K562 treated with DMSO at 1 percent for 48 hours (cell line): Measurements from ENCODE around the gene RAD9A. TPM values are rescaled to one million over a fixed set of nuclear protein-coding genes. Genes with fewer than 3 reads are reported as not detected.

Experiments used
- total RNA-seq: library from RNA; unstranded; fragments of 300-600 nt; gene quantifications from 2 replicates; pipeline ENCODE4 v1.2.3, GENCODE V29; 2022; ENCODE audit warnings: low replicate concordance; ENCODE audit errors: extremely low read depth

RAD9A gene
- total RNA-seq, result not detected in 2 replicates

DNA sequence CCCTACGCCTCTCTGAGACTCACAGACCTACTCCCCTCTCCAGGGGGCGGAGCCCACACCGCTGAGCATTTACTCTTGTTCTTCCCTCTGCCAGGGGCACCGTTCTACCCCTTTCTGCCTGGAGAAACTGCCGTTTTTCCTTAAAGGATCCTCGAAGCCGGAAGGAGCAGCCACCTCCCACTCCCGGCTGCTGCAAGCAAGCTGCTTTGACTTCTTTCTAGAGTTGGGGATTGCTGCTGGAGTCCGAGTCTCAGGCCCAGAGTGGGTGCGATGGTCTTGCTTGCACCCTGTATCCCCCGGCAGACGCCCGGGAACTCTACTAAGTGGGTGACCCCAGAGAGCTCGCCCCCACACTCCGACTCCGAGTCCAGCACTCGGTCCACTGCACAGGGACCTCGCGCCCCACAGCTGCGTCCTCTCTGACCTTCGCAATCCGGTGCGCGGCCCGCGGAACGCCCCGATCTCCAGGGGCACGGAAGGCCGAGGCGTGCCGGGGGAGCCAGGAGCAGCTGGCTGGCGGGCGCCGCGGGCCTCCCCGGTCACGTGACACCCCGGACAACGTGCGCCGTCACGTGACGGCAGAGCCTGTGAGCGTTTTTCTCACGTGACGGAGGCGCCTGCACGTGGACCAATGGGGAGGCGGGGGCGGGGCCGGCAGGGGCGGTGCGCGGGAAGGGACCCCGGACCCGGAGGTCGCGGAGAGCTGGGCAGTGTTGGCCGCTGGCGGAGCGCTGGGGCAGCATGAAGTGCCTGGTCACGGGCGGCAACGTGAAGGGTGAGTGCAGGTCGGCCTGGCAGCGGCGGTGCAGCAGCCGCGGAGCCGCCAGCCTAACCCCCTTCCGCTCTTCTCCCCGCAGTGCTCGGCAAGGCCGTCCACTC is at the start of gene RAD9A:
Gene RAD9A (plus strand): TSS at position 683 of the 879 bp plus-strand sequence. CDS start 59 bp downstream, at position 742.

DNA sequence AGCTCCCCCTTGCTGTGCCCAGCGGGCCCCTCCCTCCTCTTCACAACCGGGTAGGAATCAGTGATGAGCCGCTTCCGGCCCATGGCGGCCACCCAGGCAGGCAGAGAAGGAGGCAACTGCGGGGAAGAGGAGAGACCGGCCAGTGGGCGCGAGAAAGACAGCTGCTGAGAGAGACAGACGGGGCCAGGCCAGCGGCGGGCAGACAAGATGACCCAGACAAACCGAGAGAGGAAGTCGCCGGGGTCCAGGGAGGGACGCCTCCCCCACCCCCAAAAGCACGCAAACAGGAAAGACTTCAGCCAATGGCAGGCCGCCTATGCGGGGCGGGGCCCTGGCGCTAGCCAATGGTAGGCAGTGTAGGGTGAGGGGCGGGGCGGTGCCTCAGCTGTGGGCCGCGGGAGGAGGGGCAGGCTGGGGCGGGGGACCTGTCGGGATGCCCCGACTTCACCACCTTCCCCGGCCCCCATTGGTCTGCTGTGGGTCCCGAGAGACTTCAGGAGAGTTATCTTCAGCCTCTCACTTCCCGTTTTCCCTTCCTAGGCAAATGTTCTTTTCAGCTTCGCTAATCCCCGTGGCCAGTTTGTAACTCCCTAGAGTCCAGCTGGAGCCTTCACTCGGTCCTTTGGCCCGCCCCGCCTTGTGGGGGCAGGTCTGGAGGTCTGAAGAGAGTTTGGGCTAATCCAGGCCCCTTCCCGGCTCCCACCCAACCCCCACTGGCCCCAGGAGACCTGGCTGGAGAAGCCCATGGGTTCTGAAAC is 38.3 kb upstream of the RAD9A start, which contains the start of gene POLD4:
Gene POLD4 (minus strand): TSS at position 230 of the 758 bp plus-strand sequence. CDS start 147 bp downstream, at position 83.

DNA sequence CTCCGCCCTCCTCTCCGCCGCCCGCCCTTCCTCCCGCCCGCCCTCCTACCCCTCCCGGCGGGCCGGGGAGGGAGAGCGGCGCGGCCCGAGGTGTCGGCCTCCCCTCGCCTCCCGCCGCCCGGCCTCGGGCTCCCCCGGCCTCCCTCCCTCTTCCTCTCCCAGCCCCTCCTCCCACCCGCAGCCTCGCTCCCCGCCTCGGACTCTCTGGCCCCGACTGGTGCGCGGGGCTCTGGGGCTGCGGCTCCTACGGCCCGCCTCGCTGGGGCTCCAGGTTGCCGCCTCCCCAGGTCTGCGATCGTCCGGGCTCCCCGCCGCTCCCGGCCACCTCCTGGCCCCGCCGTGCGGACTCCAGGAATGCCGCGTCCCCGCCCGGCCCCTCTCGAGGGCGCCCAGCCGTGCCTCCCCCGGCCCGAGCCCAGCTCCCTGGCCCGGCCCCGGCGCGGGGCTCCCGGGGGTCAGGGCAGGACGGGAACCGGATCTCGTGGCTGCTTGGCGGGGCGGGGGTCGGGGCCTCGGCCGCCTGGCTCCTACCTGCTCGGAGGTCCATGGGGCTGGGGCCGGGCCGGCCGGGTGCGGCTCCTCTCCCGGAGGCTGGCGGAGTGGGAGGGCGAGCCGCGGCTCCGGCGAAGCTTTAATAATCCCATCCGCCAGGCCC is 18.7 kb upstream of the RAD9A start, which contains the start of gene CLCF1:
Gene CLCF1 (minus strand): TSS at position 606 of the 655 bp plus-strand sequence. CDS start 59 bp downstream, at position 547.

DNA sequence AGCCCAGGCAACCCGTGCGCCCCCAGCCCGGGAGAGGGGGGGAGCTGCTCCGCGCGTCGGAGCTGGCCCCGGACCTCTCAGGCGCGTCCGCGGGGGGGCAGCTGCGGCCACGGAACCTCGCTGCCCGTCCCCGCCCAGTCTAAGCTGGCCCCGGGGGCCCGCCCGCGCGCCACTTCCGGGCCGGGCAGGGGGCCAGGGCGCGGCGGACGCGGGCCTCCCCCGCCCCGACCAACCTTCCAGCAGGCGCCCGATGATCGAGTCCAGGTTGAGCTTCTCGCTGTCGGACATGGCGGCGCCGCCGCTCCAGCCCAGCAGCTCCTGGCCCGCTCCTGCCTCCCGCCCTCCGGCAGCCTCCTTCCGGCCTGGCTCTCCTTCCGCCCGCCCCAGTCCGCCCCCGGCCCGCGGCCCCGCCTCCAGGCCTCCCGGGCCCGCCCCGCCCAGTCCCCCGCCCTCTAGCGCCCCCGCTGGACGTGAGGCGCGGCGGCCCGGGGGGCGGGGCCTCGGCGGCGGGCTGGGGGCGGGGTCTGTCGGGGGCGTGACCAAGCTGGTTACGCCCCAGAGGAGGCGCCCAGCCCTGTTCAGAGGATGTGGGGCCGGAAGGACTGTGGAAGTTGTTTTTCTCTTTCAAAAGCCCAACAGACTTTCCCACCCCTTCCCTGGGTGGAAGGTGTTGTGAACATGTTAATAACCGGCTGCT is 9.9 kb downstream of the RAD9A start, which contains the start of gene PPP1CA:
Gene PPP1CA (minus strand): TSS at position 364 of the 697 bp plus-strand sequence. CDS start 76 bp downstream, at position 288.

DNA sequence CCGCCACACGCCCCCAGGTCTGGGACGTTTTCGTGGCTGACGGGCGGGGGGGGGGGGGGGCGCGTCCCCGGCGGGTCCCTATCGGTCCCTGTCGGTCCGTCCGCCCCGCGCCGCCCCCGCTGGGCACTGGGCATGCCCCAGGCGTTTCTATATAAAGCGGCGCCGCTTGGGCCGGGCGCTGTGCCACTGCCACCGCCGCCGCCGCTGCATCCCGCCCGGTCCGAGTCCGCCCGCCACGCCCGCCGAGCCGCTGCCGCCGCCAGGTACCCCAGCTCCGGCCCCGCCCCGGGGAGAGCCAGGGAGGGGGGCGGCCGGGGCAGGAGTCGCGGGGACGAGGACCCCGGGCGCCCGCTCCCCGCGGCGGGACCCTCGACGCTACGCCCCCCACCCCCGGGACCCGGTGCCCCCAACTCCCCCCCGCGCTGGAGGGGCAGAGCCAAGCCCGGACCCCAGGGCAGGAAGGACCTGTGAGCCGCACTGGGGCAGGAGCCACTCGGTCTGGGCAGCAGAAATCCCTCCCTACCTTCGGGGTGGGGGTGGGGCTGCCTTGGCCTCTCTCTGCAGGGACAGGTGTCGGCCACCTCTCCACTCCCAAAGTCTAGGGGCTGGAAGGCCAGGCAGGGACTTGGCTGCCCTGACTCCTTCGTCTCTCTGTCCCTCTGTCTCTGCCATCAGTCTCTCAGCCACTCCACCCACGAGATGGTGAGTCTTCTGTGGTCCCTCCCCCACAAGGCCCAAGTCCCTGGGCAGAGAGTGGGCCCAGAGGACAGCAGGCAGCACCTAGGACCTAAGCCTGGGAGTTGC is 23.9 kb downstream of the RAD9A start, which contains the start of gene CARNS1:
Gene CARNS1 (plus strand): TSS at position 178 of the 804 bp plus-strand sequence. CDS start 522 bp downstream, at position 700.

DNA sequence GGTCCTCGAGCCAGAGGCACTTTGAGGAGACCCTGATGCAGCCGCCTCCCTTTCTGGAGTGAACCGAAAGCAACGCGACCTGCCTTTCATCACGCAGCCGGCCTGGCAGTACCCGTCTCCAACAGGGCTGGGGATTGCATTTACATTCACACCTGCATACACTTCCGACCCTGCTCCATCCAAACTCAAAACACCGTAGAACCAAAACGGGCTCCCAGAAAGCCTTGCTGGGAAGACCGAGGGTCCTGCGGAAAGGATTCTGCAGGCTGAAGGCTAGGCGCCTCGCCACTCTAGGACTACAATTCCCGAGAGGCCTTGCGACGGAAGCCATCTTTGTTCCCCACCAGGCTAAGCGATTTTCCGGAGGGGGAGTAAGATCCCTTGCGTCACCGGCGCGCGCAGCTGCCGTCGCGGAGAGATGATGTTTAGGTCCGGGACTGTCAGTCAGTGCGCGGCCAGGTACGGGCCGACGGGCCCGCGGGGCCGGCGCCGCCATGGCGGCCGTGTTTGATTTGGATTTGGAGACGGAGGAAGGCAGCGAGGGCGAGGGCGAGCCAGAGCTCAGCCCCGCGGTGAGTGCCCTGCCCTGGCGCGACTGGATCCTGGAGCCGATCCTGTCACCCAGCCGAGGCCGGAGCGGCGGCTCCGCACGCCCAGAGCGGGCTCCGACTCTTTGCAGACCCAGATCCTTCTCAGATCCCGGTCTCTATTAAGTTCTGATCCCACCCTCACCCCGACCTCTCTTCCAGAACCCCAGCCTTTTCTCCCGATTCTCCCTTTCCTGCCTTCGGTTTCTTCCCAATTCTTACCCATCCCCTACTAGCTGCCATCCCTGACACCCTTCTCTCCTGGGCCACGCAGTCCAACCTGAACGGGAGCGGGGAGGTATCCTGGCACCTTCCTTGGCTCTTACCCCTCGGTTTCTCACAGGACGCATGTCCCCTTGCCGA is 36.5 kb downstream of the RAD9A start, which contains the start of gene RPS6KB2:
Gene RPS6KB2 (plus strand): TSS at position 443 of the 950 bp plus-strand sequence. CDS start 52 bp downstream, at position 495.

DNA sequence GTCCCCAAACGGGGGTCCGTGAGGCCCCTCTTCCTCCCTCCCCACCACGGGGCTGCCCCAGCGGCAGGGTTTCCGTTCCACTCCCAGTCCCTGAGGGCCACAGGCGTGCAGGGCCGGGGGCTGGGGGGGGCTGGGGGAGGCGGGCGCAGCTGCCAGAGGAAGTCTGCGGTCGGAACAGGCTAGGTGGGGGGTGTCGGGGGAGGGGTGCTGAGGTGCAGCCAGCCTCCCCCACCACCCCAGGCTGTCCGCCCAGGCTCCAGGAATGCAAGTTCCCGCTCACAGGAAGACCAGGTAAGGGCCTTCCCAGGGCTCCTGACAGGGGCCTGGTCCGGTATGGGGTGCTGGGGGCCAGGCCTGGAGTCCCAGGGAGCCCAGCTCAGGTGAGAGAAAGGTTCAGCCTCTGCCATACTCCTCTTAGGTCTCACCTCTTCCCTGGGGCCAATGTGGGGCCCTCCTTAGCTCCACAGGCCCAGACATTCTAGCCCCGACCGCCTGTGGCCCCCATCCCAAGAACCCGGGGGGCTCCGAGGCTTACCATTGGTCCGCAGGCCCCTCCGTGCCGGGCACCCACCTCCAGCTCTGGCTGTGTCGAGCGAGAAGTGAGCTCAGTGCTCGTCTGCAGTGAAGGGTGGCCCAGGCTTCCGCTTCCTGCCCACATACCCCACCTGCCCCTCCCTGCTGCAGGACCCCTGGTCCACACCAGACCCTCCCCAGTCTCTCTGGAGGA is 45.5 kb downstream of the RAD9A start, which contains the start of gene PTPRCAP:
Gene PTPRCAP (minus strand): TSS at position 601 of the 727 bp plus-strand sequence. CDS start 63 bp downstream, at position 538.

Other genes starting within 250 kb of the RAD9A start
- gene GRK2, start 125.5 kb upstream of the RAD9A start, total RNA-seq, result 509 TPM in 1 of 2 replicates, not detected in the other
- not detected in 2 replicates for gene ANKRD13D, start 102.7 kb upstream of the RAD9A start, total RNA-seq
- gene SSH3, start 88.5 kb upstream of the RAD9A start, total RNA-seq, result not detected in 2 replicates
- not detected in 2 replicates for gene POLD4, start 38.4 kb upstream of the RAD9A start, total RNA-seq
- not detected in 2 replicates for gene CLCF1, start 18.4 kb upstream of the RAD9A start, total RNA-seq
- 468 TPM in 1 of 2 replicates, not detected in the other for gene PPP1CA, start 9.9 kb downstream of the RAD9A start, total RNA-seq
- gene TBC1D10C, start 12.1 kb downstream of the RAD9A start, total RNA-seq, result not detected in 2 replicates
- not detected in 2 replicates for gene CARNS1, start 23.7 kb downstream of the RAD9A start, total RNA-seq
- not detected in 2 replicates for gene RPS6KB2, start 36.5 kb downstream of the RAD9A start, total RNA-seq
- gene PTPRCAP, start 45.7 kb downstream of the RAD9A start, total RNA-seq, result not detected in 2 replicates
- 458 TPM in 1 of 2 replicates, not detected in the other for gene CORO1B, start 51.5 kb downstream of the RAD9A start, total RNA-seq
- not detected in 2 replicates for gene GPR152, start 60.7 kb downstream of the RAD9A start, total RNA-seq
- gene CABP4, start 63.4 kb downstream of the RAD9A start, total RNA-seq, result not detected in 2 replicates
- gene TMEM134, start 77.3 kb downstream of the RAD9A start, total RNA-seq, result not detected in 2 replicates
- gene AIP, start 91.0 kb downstream of the RAD9A start, total RNA-seq, result not detected in 2 replicates
- gene PITPNM1, start 113.4 kb downstream of the RAD9A start, total RNA-seq, result not detected in 2 replicates
- gene CDK2AP2, start 116.2 kb downstream of the RAD9A start, total RNA-seq, result not detected in 2 replicates
- not detected in 2 replicates for gene CABP2, start 131.5 kb downstream of the RAD9A start, total RNA-seq
- 2,352 TPM in 1 of 2 replicates, not detected in the other for gene GSTP1, start 191.8 kb downstream of the RAD9A start, total RNA-seq
- gene NDUFV1, start 214.9 kb downstream of the RAD9A start, total RNA-seq, result not detected in 2 replicates
- gene NUDT8, start 238.0 kb downstream of the RAD9A start, total RNA-seq, result not detected in 2 replicates
- gene TBX10, start 247.8 kb downstream of the RAD9A start, total RNA-seq, result not detected in 2 replicates